Epidermal melanocyte (primary cell): ENCODE measurements around the gene NOS3.
"Not testable (repeated sequence)": the region's sequence is repeated elsewhere in the genome, so short reads cannot be mapped to it uniquely, and the experiment has no call there.

Experiments
- DNase-seq: peaks from one replicate; pipeline ENCODE4 v3.0.0; 2011; ENCODE audit warnings: low spot score; ENCODE audit not compliant: insufficient read length

The NOS3 gene

DNA sequence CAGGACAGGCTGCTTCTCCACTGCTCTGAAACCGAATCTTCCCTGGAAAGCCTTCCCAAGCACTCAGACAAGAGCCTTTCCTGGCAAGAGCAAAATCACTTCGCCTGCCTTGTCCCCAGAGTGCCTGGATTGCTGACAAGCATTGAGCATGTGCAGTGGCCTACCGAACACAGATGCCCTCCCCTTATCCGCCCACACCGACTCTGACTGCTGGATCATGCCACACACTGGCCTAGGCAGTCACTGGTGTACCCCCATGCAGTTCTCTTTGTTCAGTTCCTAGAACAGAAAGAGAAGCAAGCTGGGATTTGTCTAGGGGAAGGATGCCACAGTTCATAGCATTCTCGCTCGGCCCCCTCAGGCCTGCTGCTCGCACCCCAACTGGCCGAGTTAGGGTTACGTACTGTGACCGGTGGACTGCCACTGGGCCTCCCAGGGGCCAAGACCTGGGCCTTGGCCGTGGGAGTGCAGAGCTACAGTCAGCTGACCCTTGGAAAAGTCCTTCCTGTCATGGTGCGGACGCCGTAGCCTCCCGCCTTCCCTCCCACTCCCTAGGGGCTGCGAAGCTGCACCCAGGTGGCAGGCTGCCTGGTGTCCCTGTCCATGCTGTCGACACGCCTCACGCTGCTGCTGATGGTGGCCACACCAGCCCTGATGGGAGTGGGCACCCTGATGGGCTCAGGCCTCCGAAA is 44.4 kb downstream of the NOS3 start:
- no peak for DNase-seq

DNA sequence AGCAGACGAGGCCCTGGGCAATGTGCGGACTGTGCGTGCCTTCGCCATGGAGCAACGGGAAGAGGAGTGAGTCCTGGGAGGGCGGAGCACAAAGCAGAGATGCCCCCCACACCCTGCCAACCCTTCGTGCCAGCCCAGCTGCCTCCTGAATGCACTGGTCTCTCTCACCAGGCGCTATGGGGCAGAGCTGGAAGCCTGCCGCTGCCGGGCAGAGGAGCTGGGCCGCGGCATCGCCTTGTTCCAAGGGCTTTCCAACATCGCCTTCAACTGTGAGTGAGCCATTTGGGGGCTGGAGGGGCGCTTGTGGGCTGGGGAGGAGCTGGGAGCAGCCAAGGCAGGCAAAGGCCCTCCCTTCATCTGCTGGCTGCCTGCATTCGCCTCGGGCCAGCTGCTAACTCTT is 45.1 kb downstream of the NOS3 start:
- DNase-seq = no peak

DNA sequence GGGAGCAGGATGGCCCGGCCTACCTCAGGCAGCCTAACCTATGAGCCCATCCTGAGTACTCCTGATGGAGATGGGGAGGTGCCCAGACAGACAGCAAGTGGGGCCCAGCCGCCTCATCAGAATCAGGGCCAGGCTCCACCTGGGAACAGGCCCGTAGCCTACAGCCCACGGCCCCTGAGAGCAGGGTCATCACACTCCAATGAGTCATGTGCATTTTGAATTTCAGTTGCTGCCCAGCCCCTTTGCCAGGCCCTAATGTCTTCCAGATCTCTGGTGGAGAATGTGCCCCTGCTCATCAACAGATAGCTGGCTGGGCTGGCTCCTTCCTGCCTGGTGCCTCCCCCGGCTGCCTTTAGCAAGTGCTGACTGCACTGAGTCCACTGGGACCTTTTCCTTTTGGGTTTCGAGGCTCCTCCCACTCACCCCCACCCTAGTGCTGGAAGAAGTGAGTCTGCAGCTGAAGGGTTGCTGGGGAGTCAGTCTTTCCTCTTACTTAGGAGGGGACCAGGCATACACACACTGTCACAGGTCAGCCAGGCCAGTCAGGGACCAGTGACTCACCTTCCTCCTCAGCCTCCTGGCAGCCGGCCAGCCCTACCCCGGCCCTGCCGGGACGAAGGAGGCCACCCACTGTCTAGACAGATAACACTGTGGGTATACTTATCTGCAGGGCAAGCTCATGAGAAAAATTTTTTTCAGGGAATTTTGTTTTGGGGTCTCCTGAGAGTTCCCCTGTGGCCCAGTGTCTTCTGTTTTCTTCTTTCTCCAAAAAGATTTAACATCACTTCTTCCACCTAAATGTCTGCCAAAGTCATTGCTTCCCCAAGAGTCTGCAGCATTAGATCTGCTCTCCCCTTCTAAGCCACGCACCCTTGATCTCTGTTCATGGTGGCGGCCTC is 48.4 kb downstream of the NOS3 start:
- DNase-seq = no peak

DNA sequence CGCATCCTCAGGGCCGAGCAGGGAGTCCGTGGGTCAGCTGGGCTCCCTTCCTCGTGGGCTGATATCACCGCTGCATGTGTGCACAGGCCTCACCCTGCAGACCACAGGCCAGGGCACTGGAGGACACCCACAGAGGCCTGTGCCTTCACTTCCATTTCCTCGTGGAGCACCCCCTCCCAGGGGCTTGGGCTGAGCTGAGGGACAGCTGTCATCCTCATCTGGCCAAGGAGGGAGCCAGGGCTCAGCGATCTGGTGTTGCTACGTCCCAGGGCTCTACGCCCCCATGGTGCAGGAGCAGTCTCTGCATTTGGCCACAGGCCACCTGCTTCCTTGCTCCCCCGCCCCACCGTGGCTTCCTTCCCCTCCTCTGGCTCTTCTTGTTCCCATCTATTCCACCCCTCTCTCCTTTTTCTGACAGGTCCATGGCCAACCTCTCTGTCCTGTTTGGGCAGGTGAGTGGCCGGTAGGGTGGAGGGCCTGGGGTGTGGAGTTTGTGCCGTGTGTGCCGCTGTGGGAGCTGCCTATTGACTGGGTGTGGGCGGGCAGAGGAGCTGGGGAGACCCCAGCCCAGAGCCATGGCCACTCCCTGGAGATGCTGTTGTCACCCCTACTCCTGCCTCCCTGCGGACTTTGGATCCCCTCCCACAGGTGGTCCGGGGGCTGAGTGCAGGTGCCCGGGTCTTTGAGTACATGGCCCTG is 49.2 kb downstream of the NOS3 start:
- no peak for DNase-seq

DNA sequence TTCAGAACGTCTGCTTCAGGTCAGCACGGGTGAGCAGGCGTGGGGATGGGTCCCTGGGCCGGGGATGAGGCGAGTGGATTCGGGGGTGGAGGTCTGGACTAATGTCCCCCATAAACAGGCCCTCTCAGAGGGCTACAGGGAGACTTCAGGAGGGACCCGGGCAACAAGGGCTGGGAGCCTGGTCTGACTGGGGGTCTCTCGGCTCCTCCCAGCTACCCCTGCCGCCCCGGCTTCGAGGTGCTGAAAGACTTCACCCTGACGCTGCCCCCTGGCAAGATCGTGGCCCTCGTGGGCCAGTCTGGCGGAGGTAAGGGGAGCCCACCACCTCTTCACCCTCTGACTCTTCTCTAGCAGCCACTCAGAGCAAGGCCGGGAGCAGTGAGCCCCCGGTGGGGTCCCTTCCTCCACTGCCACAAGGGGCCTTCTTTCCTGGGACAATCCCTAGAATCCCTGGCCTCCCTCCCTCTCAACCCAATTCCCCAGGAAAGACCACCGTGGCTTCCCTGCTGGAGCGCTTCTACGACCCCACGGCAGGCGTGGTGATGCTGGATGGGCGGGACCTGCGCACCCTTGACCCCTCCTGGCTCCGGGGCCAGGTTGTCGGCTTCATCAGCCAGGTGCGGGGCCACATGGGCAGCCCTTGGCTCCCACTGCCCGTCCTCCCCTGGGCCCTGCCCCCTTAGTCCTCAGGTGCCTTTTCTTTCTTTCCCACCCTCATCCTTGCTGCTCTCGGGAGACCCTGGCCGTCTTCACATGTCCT is 50.0 kb downstream of the NOS3 start:
- no peak for DNase-seq

DNA sequence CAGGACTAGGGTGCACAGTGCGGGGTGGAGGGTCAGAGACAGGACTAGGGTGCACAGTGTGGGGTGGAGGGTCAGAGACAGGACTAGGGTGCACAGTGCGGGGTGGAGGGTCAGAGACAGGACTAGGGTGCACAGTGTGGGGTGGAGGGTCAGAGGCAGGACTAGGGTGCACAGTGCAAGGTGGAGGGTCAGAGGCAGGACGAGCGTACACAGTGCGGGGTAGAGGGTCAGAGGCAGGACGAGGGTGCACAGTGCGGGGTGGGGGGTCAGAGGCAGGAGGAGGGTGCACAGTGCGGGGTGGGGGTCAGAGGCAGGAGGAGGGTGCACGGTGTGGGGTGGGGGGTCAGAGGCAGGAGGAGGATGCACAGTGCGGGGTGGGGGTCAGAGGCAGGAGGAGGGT is 52.6 kb downstream of the NOS3 start:
- DNase-seq = not testable (repeated sequence)

DNA sequence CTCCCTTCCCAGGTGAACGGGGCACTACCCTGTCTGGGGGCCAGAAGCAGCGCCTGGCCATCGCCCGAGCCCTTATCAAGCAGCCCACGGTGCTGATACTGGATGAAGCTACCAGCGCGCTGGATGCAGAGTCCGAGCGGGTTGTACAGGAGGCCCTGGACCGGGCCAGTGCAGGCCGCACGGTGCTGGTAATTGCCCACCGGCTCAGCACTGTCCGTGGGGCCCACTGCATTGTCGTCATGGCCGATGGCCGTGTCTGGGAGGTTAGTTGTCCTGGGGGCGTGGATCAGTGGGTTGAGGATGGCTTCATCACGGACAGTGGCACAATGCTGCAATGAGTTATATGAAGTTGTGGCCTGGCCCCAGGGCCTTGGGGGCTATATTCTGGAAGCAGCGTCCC is 53.1 kb downstream of the NOS3 start:
- no peak for DNase-seq

DNA sequence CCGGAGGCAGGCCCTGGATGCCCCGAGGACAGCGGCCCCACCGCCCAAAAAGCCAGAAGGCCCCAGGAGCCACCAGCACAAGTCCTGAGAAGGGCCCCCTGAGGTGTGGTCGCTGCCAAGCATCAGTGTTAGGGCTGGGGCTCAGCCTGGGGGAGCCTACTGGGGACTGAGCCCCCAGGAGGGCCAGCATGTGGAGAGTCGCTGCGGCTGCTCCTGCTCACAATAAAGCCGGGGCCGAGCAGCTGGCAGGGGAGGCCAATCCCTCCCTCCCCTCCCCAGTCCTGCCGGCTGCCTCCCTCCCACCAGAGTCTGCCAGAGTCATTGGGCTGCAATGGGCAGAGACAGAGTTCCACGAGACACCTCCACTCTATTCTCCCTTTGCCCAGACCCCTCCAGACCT is 54.4 kb downstream of the NOS3 start:
- no peak for DNase-seq

DNA sequence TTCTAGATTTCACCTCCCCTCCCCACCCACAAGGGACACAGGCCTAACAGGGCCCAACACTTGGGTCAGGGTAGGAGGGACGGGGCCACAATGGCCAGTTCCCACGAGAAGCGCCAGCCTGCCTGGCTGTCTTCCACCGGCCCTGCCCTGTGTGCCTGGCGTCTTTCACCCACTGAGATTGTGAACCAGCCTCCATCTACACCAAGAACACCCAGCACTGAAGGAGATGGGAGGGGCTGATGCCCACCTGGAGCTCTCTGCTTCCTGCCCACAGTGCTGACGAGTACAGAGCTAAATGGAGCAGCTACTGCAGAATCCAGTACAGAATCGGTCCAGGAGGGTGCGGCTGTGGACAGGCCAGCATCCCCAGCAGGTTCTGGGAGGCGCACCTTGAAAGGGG is 55.1 kb downstream of the NOS3 start:
- no peak for DNase-seq

DNA sequence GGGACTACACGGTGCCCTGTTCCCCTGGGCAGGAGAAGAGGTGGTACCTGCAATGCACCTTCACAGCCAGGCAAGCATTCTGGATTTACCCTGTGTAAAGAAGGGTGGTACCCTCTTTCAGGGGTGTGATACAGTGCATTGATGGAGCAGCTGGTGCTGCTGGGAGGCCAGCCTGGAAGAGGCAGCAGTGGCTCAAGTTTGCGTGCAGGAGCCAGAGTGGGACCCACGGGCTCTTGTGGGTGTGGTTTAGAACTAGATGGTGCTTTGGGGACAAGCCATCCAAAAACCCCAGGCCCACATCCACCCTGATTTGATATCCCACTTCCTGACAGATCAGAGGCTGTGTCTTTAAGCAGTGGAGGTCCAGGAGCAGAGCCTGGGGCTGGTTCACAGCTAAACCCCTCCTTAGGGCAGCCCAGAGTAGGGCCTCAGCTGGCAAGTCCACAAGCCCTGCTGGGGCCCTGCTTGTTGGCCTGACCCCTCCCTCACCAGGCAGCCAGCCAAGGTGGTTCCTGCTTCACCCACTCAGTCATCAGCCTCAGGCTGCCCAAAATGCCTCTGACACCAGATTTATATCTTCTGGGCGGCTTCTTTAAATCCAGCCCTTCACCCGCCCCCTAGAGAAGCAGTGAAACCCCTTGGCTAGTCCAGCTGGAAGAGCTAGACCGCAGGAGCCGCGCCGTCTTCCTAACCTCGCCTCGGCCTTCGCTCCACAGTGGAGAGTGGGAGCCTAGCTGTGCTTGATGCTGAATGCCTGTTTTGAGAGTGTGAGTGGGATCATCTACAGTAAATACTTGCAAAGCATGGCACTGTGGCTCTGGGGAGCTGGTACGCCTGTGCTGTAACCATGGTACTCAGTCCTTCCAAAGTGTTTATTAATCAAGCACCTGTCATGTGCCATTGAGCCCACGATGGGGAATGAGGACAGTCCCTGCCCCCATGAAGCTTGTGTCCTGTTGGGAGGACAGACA is 56.1 kb downstream of the NOS3 start:
- no peak for DNase-seq

DNA sequence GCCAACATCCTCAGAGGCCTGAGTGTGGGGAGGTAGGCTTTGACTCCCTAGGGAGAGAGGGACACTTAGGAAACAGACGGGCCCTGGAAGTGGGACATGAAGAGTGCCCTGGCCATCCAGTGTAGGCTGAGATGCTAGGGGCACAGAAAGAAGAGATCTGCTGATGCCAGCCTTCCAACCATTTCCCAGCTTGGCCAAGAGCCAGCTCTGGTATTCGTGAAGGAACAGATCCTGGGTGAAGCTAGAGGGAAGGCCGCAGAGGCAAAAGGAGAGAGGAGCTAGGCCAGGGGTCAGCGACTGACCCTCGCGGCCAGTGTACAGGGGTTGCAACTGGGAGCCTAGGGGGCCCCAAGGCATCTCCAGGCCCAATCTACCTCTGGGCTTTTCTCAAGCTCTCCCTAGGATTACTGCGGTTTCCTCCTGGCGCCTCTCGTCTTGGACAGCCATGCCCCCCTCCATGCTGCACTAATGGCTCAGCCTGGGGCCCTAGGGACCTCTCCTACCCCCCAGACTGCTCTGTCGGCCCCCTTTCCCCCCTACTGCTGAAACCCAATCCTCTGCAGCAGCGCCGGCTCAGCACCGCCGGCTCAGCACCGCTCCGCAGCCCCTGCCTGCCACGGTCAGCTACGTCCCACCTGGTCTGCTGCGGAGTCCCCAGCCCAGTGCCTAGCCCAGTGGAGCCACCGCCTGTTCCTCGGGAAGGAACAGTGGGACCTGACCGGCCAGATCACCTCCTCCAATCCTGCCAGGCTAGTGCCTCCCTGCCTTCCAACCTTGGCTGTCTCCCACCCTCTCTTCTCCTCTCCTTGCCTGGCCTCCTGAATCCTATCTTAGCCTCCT is 57.4 kb downstream of the NOS3 start, which contains the start of gene ASIC3:
TSS of gene ASIC3 (plus strand) at position 556 of the 840 bp plus-strand sequence. CDS start 355 bp downstream, outside the sequence.
- DNase-seq = no peak

DNA sequence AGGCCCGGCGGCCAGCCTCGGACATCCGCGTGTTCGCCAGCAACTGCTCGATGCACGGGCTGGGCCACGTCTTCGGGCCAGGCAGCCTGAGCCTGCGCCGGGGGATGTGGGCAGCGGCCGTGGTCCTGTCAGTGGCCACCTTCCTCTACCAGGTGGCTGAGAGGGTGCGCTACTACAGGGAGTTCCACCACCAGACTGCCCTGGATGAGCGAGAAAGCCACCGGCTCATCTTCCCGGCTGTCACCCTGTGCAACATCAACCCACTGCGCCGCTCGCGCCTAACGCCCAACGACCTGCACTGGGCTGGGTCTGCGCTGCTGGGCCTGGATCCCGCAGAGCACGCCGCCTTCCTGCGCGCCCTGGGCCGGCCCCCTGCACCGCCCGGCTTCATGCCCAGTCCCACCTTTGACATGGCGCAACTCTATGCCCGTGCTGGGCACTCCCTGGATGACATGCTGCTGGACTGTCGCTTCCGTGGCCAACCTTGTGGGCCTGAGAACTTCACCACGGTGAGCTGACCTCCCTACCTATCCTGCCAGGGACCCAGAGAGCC is 58.2 kb downstream of the NOS3 start:
- DNase-seq = no peak

DNA sequence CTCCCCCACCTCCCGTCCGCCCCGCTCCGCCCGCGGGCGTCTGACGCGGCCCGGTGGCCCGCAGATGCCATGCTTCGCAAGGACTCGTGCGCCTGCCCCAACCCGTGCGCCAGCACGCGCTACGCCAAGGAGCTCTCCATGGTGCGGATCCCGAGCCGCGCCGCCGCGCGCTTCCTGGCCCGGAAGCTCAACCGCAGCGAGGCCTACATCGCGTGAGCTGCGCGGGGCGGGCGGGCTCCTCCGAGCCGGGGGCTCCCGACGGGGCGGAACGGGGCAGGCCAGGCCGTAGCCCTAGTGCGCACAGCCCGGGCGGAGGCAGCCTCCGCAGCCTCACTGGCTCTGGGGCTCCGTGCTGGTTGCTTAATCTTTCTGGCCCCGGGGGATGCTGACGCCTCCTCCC is 60.3 kb downstream of the NOS3 start:
- peak; percentile 73 for DNase-seq

DNA sequence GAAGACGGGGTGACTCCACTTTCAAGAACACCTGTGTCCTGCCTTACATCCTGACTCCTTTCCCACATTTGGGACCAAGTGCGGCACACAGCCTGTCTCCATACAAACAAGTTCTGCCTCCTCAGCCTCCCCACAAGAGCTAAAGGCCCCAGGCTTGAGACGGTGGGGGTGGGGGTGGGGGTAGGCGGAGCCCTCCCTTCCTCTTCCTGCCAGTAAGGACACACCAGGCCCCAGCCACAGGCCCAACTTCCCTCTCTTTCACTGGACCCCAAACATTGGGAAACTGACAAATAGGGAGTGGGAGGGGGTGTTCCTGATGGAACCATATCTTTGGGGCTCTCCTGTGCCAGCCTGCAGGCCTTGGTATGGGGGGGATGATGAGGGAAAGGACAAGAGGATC is 62.3 kb downstream of the NOS3 start:
- DNase-seq = no peak

DNA sequence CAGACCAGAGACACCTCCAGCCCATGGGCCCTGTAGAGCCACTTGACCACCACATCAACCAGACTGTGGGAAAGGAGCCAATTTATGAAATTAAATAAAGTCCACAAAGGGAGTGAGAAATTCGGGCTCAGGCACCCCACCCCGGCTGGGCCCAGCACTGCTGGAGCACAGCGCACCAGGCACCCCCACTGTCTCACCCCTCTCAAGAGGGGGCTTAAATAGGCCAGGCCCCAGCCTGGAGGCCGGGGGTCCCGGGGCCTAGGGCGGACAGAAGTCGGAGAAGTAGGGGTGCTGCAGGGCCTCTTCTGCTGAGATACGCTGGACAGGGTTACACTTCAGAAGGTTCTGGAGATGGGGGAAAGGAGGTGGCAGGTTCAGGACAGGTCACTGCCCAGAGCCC is 62.9 kb downstream of the NOS3 start:
- DNase-seq = no peak

DNA sequence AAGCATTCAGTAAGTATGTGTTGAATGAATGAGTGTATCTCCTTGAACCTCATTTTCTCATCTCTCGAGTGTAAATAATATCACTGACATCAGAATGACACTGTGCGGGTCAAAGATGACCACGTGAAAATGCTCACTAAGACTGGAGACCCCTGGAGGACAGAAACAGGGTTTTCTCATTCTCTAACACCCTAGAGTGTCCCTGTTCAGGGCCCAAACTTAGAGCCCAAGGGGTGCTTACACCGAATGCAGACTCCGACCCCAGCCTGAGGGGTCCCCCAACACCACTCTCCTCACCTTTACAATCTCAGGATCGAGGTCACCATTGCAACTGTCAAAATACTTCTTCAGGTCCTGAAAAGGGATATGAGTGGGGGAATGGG is 65.5 kb downstream of the NOS3 start:
- DNase-seq = no peak

DNA sequence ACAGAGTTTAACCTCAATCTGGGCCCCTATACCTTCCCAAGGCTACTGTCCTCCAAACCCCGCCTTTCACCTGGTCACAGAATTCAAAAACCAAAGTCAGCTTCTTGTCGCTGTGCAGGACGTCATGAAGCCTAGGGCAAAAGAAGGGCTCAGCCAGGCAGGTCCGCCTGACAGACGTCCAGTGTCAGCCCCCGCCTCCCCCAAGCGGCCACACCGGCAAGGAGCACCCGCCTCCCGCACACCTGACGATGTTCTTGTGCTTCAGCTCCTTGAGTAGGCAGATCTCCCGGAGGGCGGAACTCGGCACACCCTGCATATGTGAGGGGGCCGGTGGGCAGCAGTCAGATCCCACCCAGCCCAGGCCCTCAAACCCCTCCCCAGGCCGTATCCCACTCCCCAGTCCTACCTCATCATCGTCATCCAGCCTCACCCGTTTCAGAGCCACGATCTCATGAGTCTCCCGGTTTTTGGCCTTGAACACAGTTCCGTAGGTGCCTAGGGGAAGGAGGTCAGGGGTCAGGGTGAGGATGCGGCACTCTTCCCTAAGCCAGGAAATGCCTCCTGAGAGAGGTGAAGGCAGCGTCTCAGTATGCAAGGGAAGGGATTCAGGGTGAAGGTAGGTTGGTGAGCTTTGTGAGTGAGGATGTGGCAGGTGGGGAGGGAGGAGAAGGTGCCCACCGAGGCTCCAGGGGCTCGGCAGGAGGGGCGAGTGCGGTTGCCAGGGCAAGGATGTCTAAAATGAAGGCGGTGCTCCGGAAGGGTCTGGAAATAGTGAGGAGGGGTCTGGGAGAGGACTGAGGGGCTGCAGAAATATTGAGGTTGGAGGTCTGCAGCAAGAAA is 66.1 kb downstream of the NOS3 start:
- DNase-seq = no peak

DNA sequence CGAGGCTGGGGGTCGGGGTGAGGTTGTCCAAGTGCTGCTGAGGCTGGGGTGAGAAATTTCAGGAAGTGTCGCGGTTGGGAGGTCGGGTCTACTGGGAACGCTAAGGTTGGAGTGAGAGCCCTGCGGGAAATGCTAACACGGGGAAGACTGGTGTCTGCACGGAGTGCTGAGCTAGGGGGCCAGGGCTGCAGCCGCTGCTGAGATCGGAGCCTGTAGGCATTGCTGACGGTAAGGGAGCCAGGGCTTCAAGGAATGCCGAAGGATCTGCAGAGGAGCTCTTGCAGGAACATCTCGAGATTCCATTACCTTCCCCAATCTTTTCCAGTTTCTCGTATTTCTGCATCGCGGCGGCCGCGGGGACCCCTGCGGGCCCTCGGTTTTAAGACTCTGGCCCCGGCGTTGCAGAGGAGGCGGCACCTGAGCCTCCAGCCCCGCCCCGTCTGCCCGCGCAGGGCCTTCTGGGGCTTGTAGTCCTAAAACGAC is 66.7 kb downstream of the NOS3 start, which contains the start of gene CDK5:
TSS of gene CDK5 (minus strand) at position 392 of the 483 bp plus-strand sequence. CDS start at position 343, 49 bp downstream.
- DNase-seq = no peak
